K562 (cell line): Measurements from ENCODE around the gene C20orf173. TPM values are rescaled to one million over a fixed set of nuclear protein-coding genes. Genes with fewer than 3 reads are reported as not detected.
A peak's percentile ranks its signal among the peaks of the same experiment; 100 is the strongest.

Experiments used
- ATAC-seq: fragments of 200-7000 bp; cut with Tn5 transposase; 3 replicates; pipeline ENCODE4 v1.9.1; 2020; ENCODE audit warnings: moderate library complexity
- BruUV-seq: library from RNA; stranded (reverse); fragments of 400-500 nt; replicated peaks from 2 replicates; lab custom pipeline; 2021; lab: Mats Ljungman, UMichigan
- CTCF ChIA-PET: fragments of 300-600 bp; formaldehyde crosslinking; extraction: SDS; loops from one replicate; lab custom pipeline; 2021; ENCODE audit warnings: low intra/inter-chr PET ratio; lab: Yijun Ruan, JAX
- POLR2A ChIA-PET: fragments of 300-600, 350-650 bp; sonication (Branson Sonifier 250); formaldehyde crosslinking; extraction: SDS; loops from one replicate; lab custom pipeline; 2021; ENCODE audit warnings: antibody characterized with exemption, inconsistent platforms; lab: Yijun Ruan, JAX
- DNase-seq, 4 experiments: peaks; one replicate each; pipeline versions ENCODE4 v3.0.0 to v3.0.0-alpha.2; 2011 to 2018; ENCODE audit warnings: low spot score in 3 of 4, mixed read lengths in 3 of 4; ENCODE audit errors: extremely low read depth in 1 of 4
- FAIRE-seq: peaks from 2 replicates; lab custom pipeline; 2011; peaks lifted over from hg19 to GRCh38; lab: Jason Lieb, UNC
- H2AFZ ChIP-seq: 2 replicates; pipeline ENCODE4 v1.6.0; 2011; ENCODE audit warnings: low read depth, low read length, control low read depth, inconsistent platforms
- H3K27ac ChIP-seq: fragments of 200-600 bp; 3 replicates; pipeline ENCODE4 v1.8.0; 2011; ENCODE audit warnings: low read depth, mild to moderate bottlenecking, control low read depth, inconsistent platforms, low read length, moderate library complexity, mixed read lengths; ENCODE audit errors: extremely low read depth
- H3K27me3 ChIP-seq, 2 experiments: fragments of 300-600 bp in 1 of 2; 2 replicates in 1 of 2; 3 replicates in 1 of 2; pipeline versions ENCODE4 v1.6.0 to v1.8.0; 2011; ENCODE audit warnings: inconsistent platforms in 2 of 2, low read length in 2 of 2, mild to moderate bottlenecking in 1 of 2, mixed read lengths in 1 of 2, moderate library complexity in 1 of 2; ENCODE audit not compliant: control insufficient read depth in 2 of 2, insufficient read depth in 2 of 2
- H3K36me3 ChIP-seq: fragments of 300-600 bp; 3 replicates; pipeline ENCODE4 v1.8.0; 2011; ENCODE audit warnings: mild to moderate bottlenecking, low read length, inconsistent platforms; ENCODE audit not compliant: control insufficient read depth, insufficient read depth
- H3K4me1 ChIP-seq, 2 experiments: fragments of 200-600 bp in 1 of 2; replicated peaks in 1 of 2; 2 replicates in 1 of 2; 3 replicates in 1 of 2; pipeline versions ENCODE4 v1.5.1 to v1.8.0; 2011; ENCODE audit warnings: inconsistent platforms in 2 of 2, low read length in 2 of 2, mild to moderate bottlenecking in 1 of 2, mixed read lengths in 1 of 2, moderate library complexity in 1 of 2; ENCODE audit not compliant: control insufficient read depth in 2 of 2, insufficient read depth in 2 of 2
- H3K4me2 ChIP-seq: 2 replicates; pipeline ENCODE4 v1.6.1; 2011; ENCODE audit warnings: low read length, control low read depth, inconsistent platforms, mixed read lengths; ENCODE audit not compliant: insufficient read depth
- H3K4me3 ChIP-seq: fragments of 200-600 bp; sonication (generic), shearing (Covaris generic); 2 replicates; pipeline ENCODE4 v1.5.1; 2016; ENCODE audit warnings: control low read depth, inconsistent platforms
- H3K79me2 ChIP-seq: fragments of 200-600 bp; 3 replicates; pipeline ENCODE4 v1.8.0; 2011; ENCODE audit warnings: low read length, inconsistent platforms; ENCODE audit not compliant: control insufficient read depth, insufficient read depth
- H3K9ac ChIP-seq, 2 experiments: 2 replicates each; pipeline versions ENCODE4 v1.6.0 to v1.6.1; 2011; ENCODE audit warnings: low read depth in 2 of 2, low read length in 2 of 2, control low read depth in 1 of 2, inconsistent platforms in 1 of 2, mild to moderate bottlenecking in 1 of 2, mixed read lengths in 1 of 2; ENCODE audit not compliant: insufficient read depth in 1 of 2
- H3K9me1 ChIP-seq: one replicate; pipeline ENCODE4 v1.6.0; 2011; ENCODE audit warnings: inconsistent platforms, mild to moderate bottlenecking, low read length, moderate library complexity; ENCODE audit not compliant: control insufficient read depth, insufficient read depth
- H3K9me3 ChIP-seq: replicated peaks from 2 replicates; pipeline ENCODE4 v1.5.1; 2011; ENCODE audit warnings: low read depth, low read length, inconsistent platforms; ENCODE audit not compliant: control insufficient read depth, insufficient read depth
- H4K20me1 ChIP-seq: replicated peaks from 2 replicates; pipeline ENCODE4 v1.6.1; 2011; ENCODE audit warnings: low read length, inconsistent platforms, mixed read lengths; ENCODE audit not compliant: control insufficient read depth, insufficient read depth
- ARID4B ChIP-seq: sonication (generic); formaldehyde crosslinking; IDR thresholded peaks from 2 replicates; pipeline ENCODE4 v1.8.0; 2022; ENCODE audit warnings: mild to moderate bottlenecking, missing genetic modification reagents
- CHCHD3 ChIP-seq: fragments of 250-450 bp; sonication (Bioruptor Pico); IDR thresholded peaks from 2 replicates; pipeline ENCODE4 v2.1.2; 2022; ENCODE audit warnings: mild to moderate bottlenecking
- E2F8 ChIP-seq: fragments of 450-650 bp; IDR thresholded peaks from 2 replicates; pipeline ENCODE4 v1.7.1; 2018; ENCODE audit warnings: mild to moderate bottlenecking, low read depth; ENCODE audit not compliant: partially characterized antibody
- NBN ChIP-seq: fragments of 450-650 bp; IDR thresholded peaks from 2 replicates; pipeline ENCODE4 v1.6.1; 2016; ENCODE audit warnings: low read depth, mild to moderate bottlenecking
- NRF1 ChIP-seq, 2 experiments: fragments of 450-650 bp; IDR thresholded peaks in 1 of 2; conservative IDR thresholded peaks in 1 of 2; 2 replicates each; pipeline ENCODE4 v1.6.1; 2014; ENCODE audit warnings: mild to moderate bottlenecking in 2 of 2
- SAP30 ChIP-seq: fragments of 200-600 bp; sonication (generic); IDR thresholded peaks from 2 replicates; pipeline ENCODE4 v1.6.1; 2012; ENCODE audit warnings: borderline replicate concordance, low read depth, mild to moderate bottlenecking, moderate library complexity, low read length, control low read depth, inconsistent platforms; ENCODE audit not compliant: insufficient read depth, poor library complexity, severe bottlenecking
- SLC30A9 ChIP-seq: fragments of 250-450 bp; sonication (Bioruptor Pico); IDR thresholded peaks from 2 replicates; pipeline ENCODE4 v1.8.0; 2022; ENCODE audit warnings: mild to moderate bottlenecking, moderate library complexity
- ZNF384 ChIP-seq: IDR thresholded peaks from 2 replicates; pipeline ENCODE4 v1.6.1; 2012; ENCODE audit warnings: low read depth, low read length, improper control_type of control experiment
- WGBS: fragments of 100-300 bp; shearing (Covaris generic); methylation state at CpG from one replicate; pipeline ENCODE4 v1.1.6; 2016; ENCODE audit warnings: low coverage, mixed read lengths; ENCODE audit not compliant: insufficient coverage; ENCODE audit errors: missing lambda C conversion rate; 5-methylcytosine and 5-hydroxymethylcytosine counted together
- in situ Hi-C: fragments of 300-500 bp; cut with MboI; formaldehyde crosslinking; loops from 4 replicates; pipeline ENCODE4 v1.15.0; 2018; ENCODE audit warnings: inconsistent platforms, mixed read lengths
- intact Hi-C: fragments of 100-400 bp; cut with micrococcal nuclease; formaldehyde crosslinking; loops from 2 replicates; pipeline ENCODE4 v1.14.2; 2022
- polyA plus RNA-seq, 8 experiments: library from polyadenylated mRNA; depleted of rRNA in 4 of 8; stranded (reverse) in 5 of 8; unstranded in 3 of 8; fragments of >200 nt; fragmentation: Nextera tagmentation in 2 of 8; fragmentation: Illumina TruSeq in 1 of 8; extraction: Ambion mirVana in 2 of 8; extraction: Trizol in 1 of 8; gene quantifications; 2 replicates each; pipeline versions ENCODE4 v1.2.1 to v1.2.3, GENCODE V29; 2011 to 2014; ENCODE audit warnings: inconsistent platforms in 1 of 8, missing spikeins in 1 of 8
- total RNA-seq, 7 experiments: library from RNA; depleted of rRNA in 6 of 7; stranded (reverse); fragments of >200 nt in 6 of 7; fragmentation: Illumina TruSeq in 2 of 7; extraction: Trizol in 2 of 7; gene quantifications; 2 replicates each; pipeline versions ENCODE4 v1.2.1 to v1.2.3, GENCODE V29; 2011 to 2021; ENCODE audit warnings: low replicate concordance in 1 of 7

C20orf173 gene
- total and polyA plus RNA-seq, 9 of the 15 experiments (the other 6 are each of a cell fraction or from before 2014, with no cell fraction given), result not detected

DNA sequence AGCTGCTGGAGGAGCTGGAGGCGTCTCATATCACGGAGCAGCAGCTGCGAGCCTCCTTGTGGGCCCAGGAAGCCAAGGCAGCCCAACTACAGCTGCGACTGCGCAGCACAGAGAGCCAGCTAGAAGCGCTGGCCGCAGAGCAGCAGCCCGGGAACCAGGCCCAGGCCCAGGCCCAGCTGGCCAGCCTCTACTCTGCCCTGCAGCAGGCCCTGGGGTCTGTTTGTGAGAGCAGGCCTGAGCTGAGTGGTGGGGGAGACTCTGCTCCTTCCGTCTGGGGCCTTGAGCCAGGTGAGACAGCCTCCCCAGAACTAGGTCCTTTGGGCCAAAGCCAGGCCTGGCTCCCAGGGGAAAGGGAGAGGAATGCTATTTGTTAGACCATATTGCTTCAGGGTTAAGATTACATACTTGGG, 31.7 kb downstream of the C20orf173 start:
- peaks cover 90% of the 10 kb centered on the region for H3K36me3 ChIP-seq
- no peaks in the 10 kb centered on the region for H3K4me1 ChIP-seq
- FAIRE-seq (no peak), ATAC-seq (no peak), DNase-seq (no peak)
- ChIA-PET CTCF (no interaction called here), POLR2A (interaction anchor here (0.6 to 1.4 kb wide), 6 partner anchors 10 to 163 kb away, joined by 3 to 4 read pairs (median 3); no protein-coding TSS in a partner anchor)
- peak overlapping the region in 1 of 2 experiments; percentile 39; a peak in 1 of 4 replicates for H3K9ac ChIP-seq
- no peaks in the 10 kb centered on the region for H3K9me3 ChIP-seq
- no peak overlapping the region for H3K27ac ChIP-seq
- no peak for TF ChIP-seq NRF1 (conservative IDR thresholded peaks at IDR 0.05 in 1 of 2, IDR thresholded peaks at IDR 0.05 in 1 of 2)
- no peak for TF ChIP-seq CHCHD3 (CRISPR knock-in tag)
- TF ChIP-seq NBN, result no peak
- no peaks in the 10 kb centered on the region for H3K79me2 ChIP-seq
- no peak overlapping the region for H3K4me3 ChIP-seq
- BruUV-seq, result no TSS peak
- no peaks in the 10 kb centered on the region for H4K20me1 ChIP-seq
- intact Hi-C loops (no loop called here), in situ Hi-C loops (no loop called here)
- 86% methylated on average over 8 of the region's 9 CpGs for WGBS
- H3K9me1 ChIP-seq, result no peaks in the 10 kb centered on the region
- H3K27me3 ChIP-seq, result no peaks in the 10 kb centered on the region
- no peak overlapping the region for H2AFZ ChIP-seq
- no peak overlapping the region for H3K4me2 ChIP-seq

DNA sequence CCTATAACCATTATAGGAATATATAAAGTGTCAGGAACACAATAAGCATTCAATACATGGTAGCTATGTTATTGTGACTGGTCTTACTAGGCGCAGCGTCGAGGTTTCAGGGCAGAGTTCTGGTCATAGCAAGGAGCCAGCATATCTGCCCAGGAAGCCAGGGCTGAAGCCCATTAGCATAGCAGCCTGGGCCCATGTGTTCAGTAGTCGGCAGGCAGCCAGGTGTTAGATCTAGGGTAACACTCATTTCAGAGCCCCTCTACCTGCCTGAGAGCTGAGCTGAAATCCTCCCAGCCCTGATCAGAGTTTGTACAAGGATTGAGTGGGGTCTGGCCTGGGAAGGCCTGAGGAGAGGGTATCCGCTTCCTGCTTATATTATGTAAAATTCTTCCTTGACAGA, 32.1 kb downstream of the C20orf173 start:
- Histone ChIP-seq H3K4me3 (no peak overlapping the region), H3K27me3 (no peaks in the 10 kb centered on the region), H3K79me2 (no peaks in the 10 kb centered on the region), H3K9me3 (no peaks in the 10 kb centered on the region), H3K9me1 (no peaks in the 10 kb centered on the region), H3K27ac (no peak overlapping the region), H4K20me1 (no peaks in the 10 kb centered on the region), H3K4me1 (no peaks in the 10 kb centered on the region), H3K9ac (0 out of 4 replicates have a peak overlapping the region, but pooled peaks of 1 of the 2 experiments have one; percentile 13), H2AFZ (no peak overlapping the region), H3K36me3 (peaks cover 87% of the 10 kb centered on the region), H3K4me2 (no peak overlapping the region)
- no peak for ATAC-seq
- DNase-seq, result no peak
- POLR2A ChIA-PET, result interaction anchor here (0.7 to 1.4 kb wide), 4 partner anchors 10 to 99 kb away, joined by 3 to 4 read pairs (median 4); no protein-coding TSS in a partner anchor
- no peak for FAIRE-seq
- intact Hi-C loops (no loop called here), in situ Hi-C loops (no loop called here)
- WGBS, result 95% methylated on average over 5 of the region's 5 CpGs
- BruUV-seq, result no TSS peak
- CTCF ChIA-PET, result no interaction called here
- TF ChIP-seq E2F8 (no peak), SLC30A9 (CRISPR knock-in tag) (no peak), SAP30 (no peak), ZNF384 (no peak), ARID4B (CRISPR knock-in tag) (no peak)
